ENCODE data around the gene HECTD3.
"Not testable (repeated sequence)": the region's sequence is repeated elsewhere in the genome, so short reads cannot be mapped to it uniquely, and the experiment has no call there.

The HECTD3 gene

DNA sequence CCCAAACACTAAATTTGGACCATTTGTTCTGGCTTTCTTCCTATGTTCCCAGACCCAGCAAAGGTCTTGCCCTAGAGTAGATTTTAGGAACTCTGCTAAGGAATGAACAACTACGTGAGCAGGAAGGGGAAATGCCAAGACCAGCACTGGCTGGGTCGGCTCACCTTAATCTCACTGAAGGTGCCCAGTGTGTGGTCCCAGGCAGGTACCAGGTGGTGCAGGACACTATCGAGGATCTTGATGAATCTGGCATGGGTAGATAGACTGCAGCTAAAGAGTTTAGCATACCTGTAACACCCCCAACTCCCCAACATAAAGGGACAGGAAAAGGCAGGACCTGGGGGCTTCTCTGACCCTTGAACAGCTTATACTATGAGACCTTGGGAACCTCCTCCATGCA, 3.0 kb downstream of the HECTD3 start:
- H3K27me3 Mint-ChIP-seq = no peaks in the 10 kb centered on the region
- no peak overlapping the region for H3K4me3 Mint-ChIP-seq
- no peaks in the 10 kb centered on the region for H3K36me3 Mint-ChIP-seq
- no peaks in the 10 kb centered on the region for H3K9me3 Mint-ChIP-seq (ENCODE audit: low read depth)
- H3K27ac Mint-ChIP-seq = no peak overlapping the region
- peaks cover 27% of the 10 kb centered on the region for H3K4me1 Mint-ChIP-seq (ENCODE audit: low read depth)

- Mint-ChIP-seq H3K9me3 (ENCODE audit: low read depth) (no peaks in the 10 kb centered on the region), H3K36me3 (peaks cover 4% of the 10 kb centered on the region), H3K4me3 (no peak overlapping the region), H3K27me3 (no peaks in the 10 kb centered on the region), H3K27ac (no peak overlapping the region), H3K4me1 (ENCODE audit: low read depth) (peaks cover 28% of the 10 kb centered on the region)
These were observed 3.8 kb downstream of the HECTD3 start for GRCh38 chr1:45007311-45007710.

- peaks cover 21% of the 10 kb centered on the region for H3K4me1 Mint-ChIP-seq (ENCODE audit: low read depth)
- H3K27me3 Mint-ChIP-seq = no peaks in the 10 kb centered on the region
- no peaks in the 10 kb centered on the region for H3K9me3 Mint-ChIP-seq (ENCODE audit: low read depth)
- H3K4me3 Mint-ChIP-seq = no peak overlapping the region
- peaks cover 4% of the 10 kb centered on the region for H3K36me3 Mint-ChIP-seq
- no peak overlapping the region for H3K27ac Mint-ChIP-seq
These were observed 5.4 kb downstream of the HECTD3 start for GRCh38 chr1:45005761-45006160.

GRCh38 chr1:45004281-45004920, 6.7 kb downstream of the HECTD3 start:
- H3K9me3 Mint-ChIP-seq (ENCODE audit: low read depth) = no peaks in the 10 kb centered on the region

DNA sequence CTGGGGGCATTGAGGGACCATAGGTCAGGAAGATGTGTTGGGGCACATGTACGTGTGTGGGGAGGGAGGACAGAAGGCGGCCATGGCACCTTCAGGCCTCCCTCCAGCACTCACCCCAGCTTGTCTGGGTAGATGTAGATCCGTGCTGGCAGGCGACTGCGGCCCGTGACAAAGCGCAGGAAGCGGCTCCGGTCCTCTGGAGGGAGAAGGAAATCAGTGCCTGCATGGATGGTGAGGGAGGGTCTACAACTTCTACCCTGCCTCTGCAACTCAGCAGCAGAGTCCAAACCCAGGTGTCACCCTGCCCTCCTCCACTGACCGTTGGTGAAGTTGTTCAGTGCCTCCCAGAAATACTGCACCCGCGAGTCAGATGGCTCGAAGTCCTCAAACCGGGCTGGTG, 7.4 kb downstream of the HECTD3 start:
- no peak overlapping the region for H3K27ac Mint-ChIP-seq
- peaks cover 4% of the 10 kb centered on the region for H3K36me3 Mint-ChIP-seq
- H3K4me1 Mint-ChIP-seq (ENCODE audit: low read depth) = peaks cover 8% of the 10 kb centered on the region
- no peaks in the 10 kb centered on the region for H3K27me3 Mint-ChIP-seq
- no peaks in the 10 kb centered on the region for H3K9me3 Mint-ChIP-seq (ENCODE audit: low read depth)
- no peak overlapping the region for H3K4me3 Mint-ChIP-seq

More at GRCh38 chr1:45004281-45004920, 6.7 kb downstream of the HECTD3 start:
- peaks cover 4% of the 10 kb centered on the region for H3K36me3 Mint-ChIP-seq
- H3K4me1 Mint-ChIP-seq (ENCODE audit: low read depth) = peaks cover 15% of the 10 kb centered on the region
- H3K27ac Mint-ChIP-seq = no peak overlapping the region
- H3K4me3 Mint-ChIP-seq = no peak overlapping the region
- no peaks in the 10 kb centered on the region for H3K27me3 Mint-ChIP-seq

- peaks cover 4% of the 10 kb centered on the region for H3K36me3 Mint-ChIP-seq
- no peaks in the 10 kb centered on the region for H3K27me3 Mint-ChIP-seq
- no peak overlapping the region for H3K4me3 Mint-ChIP-seq
- H3K27ac Mint-ChIP-seq = peak overlapping the region; percentile 50
- peaks cover 7% of the 10 kb centered on the region for H3K4me1 Mint-ChIP-seq (ENCODE audit: low read depth)
- H3K9me3 Mint-ChIP-seq (ENCODE audit: low read depth) = no peaks in the 10 kb centered on the region
These were observed 8.2 kb downstream of the HECTD3 start for GRCh38 chr1:45002650-45003645.

DNA sequence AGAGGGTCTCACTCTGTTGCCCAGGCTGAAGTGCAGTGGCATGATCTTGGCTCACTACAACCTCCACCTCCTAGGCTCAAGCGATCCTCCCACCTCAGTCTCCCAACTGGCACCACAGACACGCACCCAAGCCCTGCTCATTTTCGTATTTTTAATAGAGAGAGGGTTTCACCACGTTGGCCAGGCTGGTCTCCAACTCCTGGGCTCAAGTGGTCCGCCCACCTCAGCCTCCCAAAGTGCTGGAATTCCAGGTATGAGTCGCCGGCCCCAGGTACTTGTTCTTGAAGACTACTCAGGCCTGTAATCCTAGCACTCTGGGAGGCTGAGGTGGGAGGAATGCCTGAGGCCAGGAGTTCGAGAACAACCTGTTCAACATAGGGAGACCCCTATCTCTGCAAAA, 9.5 kb downstream of the HECTD3 start:
- not testable (repeated sequence) for H3K9me3 Mint-ChIP-seq (ENCODE audit: low read depth); H3K36me3 Mint-ChIP-seq; H3K27me3 Mint-ChIP-seq; H3K4me1 Mint-ChIP-seq (ENCODE audit: low read depth); H3K4me3 Mint-ChIP-seq
- H3K27ac Mint-ChIP-seq = peak overlapping the region; percentile 54

DNA sequence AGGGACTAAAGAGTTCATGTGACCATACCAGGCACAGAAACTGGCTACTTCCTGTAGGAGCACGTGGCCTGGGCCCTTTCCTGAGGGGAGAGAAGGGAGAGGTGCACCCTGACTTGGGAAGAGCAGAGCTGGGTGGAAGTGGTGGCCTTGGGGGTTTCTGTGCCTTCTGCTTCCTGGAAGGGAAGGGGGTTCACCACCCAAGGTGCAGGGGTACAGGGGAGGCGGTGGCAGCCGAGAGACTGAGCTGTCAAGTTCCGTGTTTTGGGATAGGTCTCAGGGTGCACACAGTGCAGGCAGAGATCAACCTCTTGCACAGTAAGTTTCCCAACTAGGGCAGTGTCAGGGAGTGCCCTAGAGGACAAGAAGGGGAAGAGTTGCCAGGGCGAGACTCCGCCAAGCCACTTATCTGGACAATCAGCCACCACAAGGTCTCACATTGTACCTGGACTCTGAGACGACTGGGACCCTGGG, 10.1 kb downstream of the HECTD3 start:
- no peak overlapping the region for H3K4me3 Mint-ChIP-seq
- peak overlapping the region; percentile 76 for H3K27ac Mint-ChIP-seq
- no peaks in the 10 kb centered on the region for H3K27me3 Mint-ChIP-seq
- peaks cover 7% of the 10 kb centered on the region for H3K4me1 Mint-ChIP-seq (ENCODE audit: low read depth)
- peaks cover 4% of the 10 kb centered on the region for H3K36me3 Mint-ChIP-seq
- no peaks in the 10 kb centered on the region for H3K9me3 Mint-ChIP-seq (ENCODE audit: low read depth)

DNA sequence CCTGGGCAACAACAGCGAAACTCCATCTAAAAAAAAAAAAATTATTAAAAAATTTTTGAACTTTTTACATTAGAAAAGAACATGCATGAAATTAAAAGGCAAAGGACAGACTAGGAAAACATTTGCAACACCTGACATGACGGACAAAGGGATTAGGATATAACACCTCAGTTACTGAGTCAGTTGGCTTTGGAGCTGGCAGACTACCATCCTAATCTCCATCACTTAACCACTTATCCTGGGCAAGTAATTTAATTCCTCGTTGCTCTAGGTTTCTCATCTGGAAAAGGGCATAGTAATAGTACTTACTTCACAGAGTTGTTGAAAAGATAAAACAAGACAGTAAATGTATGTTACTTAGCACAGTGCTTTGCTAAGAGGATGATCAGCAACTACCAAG, 11.9 kb downstream of the HECTD3 start:
- Mint-ChIP-seq H3K4me3 (no peak overlapping the region), H3K4me1 (ENCODE audit: low read depth) (peaks cover 7% of the 10 kb centered on the region), H3K9me3 (ENCODE audit: low read depth) (no peaks in the 10 kb centered on the region), H3K27ac (no peak overlapping the region), H3K27me3 (no peaks in the 10 kb centered on the region), H3K36me3 (peaks cover 4% of the 10 kb centered on the region)

GRCh38 chr1:44995467-44996238, 15.5 kb downstream of the HECTD3 start:
- H3K27ac Mint-ChIP-seq = no peak overlapping the region
- peaks cover 2% of the 10 kb centered on the region for H3K4me1 Mint-ChIP-seq (ENCODE audit: low read depth)
- no peaks in the 10 kb centered on the region for H3K9me3 Mint-ChIP-seq (ENCODE audit: low read depth)
- H3K27me3 Mint-ChIP-seq = no peaks in the 10 kb centered on the region
- no peaks in the 10 kb centered on the region for H3K36me3 Mint-ChIP-seq
- H3K4me3 Mint-ChIP-seq = no peak overlapping the region

- H3K36me3 Mint-ChIP-seq = no peaks in the 10 kb centered on the region
- H3K27ac Mint-ChIP-seq = no peak overlapping the region
- H3K4me3 Mint-ChIP-seq = no peak overlapping the region
- H3K9me3 Mint-ChIP-seq (ENCODE audit: low read depth) = no peaks in the 10 kb centered on the region
- no peaks in the 10 kb centered on the region for H3K4me1 Mint-ChIP-seq (ENCODE audit: low read depth)
- no peaks in the 10 kb centered on the region for H3K27me3 Mint-ChIP-seq
These were observed 16.7 kb downstream of the HECTD3 start for GRCh38 chr1:44994309-44994898.

- Mint-ChIP-seq H3K27me3 (no peaks in the 10 kb centered on the region), H3K4me1 (ENCODE audit: low read depth) (peaks cover 19% of the 10 kb centered on the region), H3K9me3 (ENCODE audit: low read depth) (no peaks in the 10 kb centered on the region), H3K4me3 (peak overlapping the region; percentile 49), H3K27ac (no peak overlapping the region), H3K36me3 (no peaks in the 10 kb centered on the region)
These were observed 22.5 kb downstream of the HECTD3 start for GRCh38 chr1:44988531-44989156.

DNA sequence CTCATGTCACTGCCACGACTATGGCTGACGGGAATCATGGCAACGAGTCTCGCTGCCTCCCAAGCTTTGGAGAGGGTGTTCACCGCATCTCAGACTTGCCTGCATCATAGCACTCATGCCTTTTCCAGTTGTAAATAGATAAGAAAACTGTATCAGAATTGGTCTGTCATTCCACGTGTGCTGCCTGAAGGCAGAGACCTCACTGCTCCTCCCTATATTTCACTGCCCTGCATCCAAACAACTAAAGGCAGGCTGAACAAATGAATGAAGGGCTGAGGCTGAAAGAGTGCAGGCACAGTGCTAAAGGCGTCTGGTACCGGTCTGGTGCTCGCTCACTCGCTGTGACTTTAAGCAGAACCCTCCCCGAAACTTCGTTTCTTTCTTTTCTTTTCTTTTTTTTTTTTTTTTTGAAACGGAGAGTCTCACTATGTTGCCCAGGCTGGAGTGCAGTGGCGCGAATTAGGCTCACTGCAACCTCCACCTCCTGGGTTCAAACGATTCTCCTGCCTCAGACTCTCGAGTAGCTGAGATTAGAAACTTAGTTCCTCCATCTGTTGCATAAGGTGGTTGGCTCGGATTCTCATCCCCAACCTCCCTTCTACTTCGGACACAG, 25.3 kb downstream of the HECTD3 start:
- Mint-ChIP-seq H3K4me3 (peak overlapping the region; percentile 99), H3K9me3 (ENCODE audit: low read depth) (no peaks in the 10 kb centered on the region), H3K4me1 (ENCODE audit: low read depth) (peaks cover 28% of the 10 kb centered on the region), H3K27ac (peak overlapping the region; percentile 95), H3K27me3 (no peaks in the 10 kb centered on the region), H3K36me3 (peaks cover 3% of the 10 kb centered on the region)

DNA sequence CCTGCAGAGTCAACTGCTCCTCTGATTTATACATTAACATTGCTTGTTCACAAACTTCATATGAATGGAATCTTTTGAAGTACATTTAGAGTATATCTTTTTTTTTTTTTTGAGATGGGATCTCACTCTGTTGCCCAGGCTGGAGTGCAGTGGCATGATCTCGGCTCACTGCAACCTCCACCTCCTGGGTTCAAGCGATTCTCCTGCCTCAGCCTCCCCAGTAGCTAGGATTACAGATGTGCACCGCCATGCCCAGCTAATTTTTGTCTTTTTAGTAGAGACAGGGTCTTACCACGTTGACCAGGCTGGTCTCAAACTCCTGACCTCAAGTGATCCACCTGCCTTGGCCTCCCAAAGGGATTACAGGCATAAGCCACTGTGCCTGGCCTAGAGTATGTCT, 33.8 kb downstream of the HECTD3 start:
- not testable (repeated sequence) for H3K4me3 Mint-ChIP-seq; H3K9me3 Mint-ChIP-seq (ENCODE audit: low read depth); H3K27me3 Mint-ChIP-seq; H3K27ac Mint-ChIP-seq
- Mint-ChIP-seq H3K4me1 (ENCODE audit: low read depth) (peaks cover 12% of the 10 kb centered on the region), H3K36me3 (peaks cover 26% of the 10 kb centered on the region)

All from activated naive CD8-positive, alpha-beta T cell (primary cell).